GM19025 (cell line): ENCODE data around the gene SLC27A2.
"Not testable (repeated sequence)": the region's sequence is repeated elsewhere in the genome, so short reads cannot be mapped to it uniquely, and the experiment has no call there.

ENCODE experiments used
- ATAC-seq: cut with Tn5 transposase; IDR thresholded peaks from one replicate; pipeline ENCODE4 v1.9.1; 2021; ENCODE audit warnings: mild to moderate bottlenecking, low read depth, moderate library complexity; ENCODE audit not compliant: unreplicated experiment

The SLC27A2 gene

GRCh38 chr15:50188793-50189192 is 6.8 kb downstream of the SLC27A2 start:
- not testable (repeated sequence) for ATAC-seq

GRCh38 chr15:50189633-50190032 is 7.6 kb downstream of the SLC27A2 start:
- ATAC-seq = no peak

- ATAC-seq = no peak
These were observed 8.2 kb downstream of the SLC27A2 start for GRCh38 chr15:50190166-50190570.

- ATAC-seq = no peak
These were observed 8.7 kb downstream of the SLC27A2 start for GRCh38 chr15:50190723-50191122.

- no peak for ATAC-seq
These were observed 10.2 kb downstream of the SLC27A2 start for GRCh38 chr15:50192164-50192563.

- no peak for ATAC-seq
These were observed 11.1 kb downstream of the SLC27A2 start for GRCh38 chr15:50192926-50193620.

- no peak for ATAC-seq
These were observed 20.0 kb downstream of the SLC27A2 start for GRCh38 chr15:50202003-50202402.

GRCh38 chr15:50206020-50206419 is 24.0 kb downstream of the SLC27A2 start:
- no peak for ATAC-seq

GRCh38 chr15:50209809-50210208 is 27.8 kb downstream of the SLC27A2 start:
- ATAC-seq = no peak

GRCh38 chr15:50210462-50211157 is 28.6 kb downstream of the SLC27A2 start:
- no peak for ATAC-seq

GRCh38 chr15:50218291-50218690 is 36.3 kb downstream of the SLC27A2 start:
- no peak for ATAC-seq

GRCh38 chr15:50218691-50219090 is 36.7 kb downstream of the SLC27A2 start:
- no peak for ATAC-seq

- ATAC-seq = no peak
These were observed 37.8 kb downstream of the SLC27A2 start for GRCh38 chr15:50219820-50220219.

GRCh38 chr15:50222181-50222580 is 40.2 kb downstream of the SLC27A2 start:
- ATAC-seq = no peak

- ATAC-seq = no peak
These were observed 42.6 kb downstream of the SLC27A2 start for GRCh38 chr15:50224606-50225005.

GRCh38 chr15:50225057-50225456 is 43.1 kb downstream of the SLC27A2 start:
- no peak for ATAC-seq

- no peak for ATAC-seq
These were observed 43.9 kb downstream of the SLC27A2 start for GRCh38 chr15:50225938-50226337.

- ATAC-seq = no peak
These were observed 45.1 kb downstream of the SLC27A2 start for GRCh38 chr15:50227076-50227475.

- no peak for ATAC-seq
These were observed 46.9 kb downstream of the SLC27A2 start for GRCh38 chr15:50228866-50229265.

- ATAC-seq = no peak
These were observed 47.3 kb downstream of the SLC27A2 start for GRCh38 chr15:50229336-50229735.

GRCh38 chr15:50231761-50232160 is 49.8 kb downstream of the SLC27A2 start:
- ATAC-seq = no peak

GRCh38 chr15:50232791-50233190 is 50.8 kb downstream of the SLC27A2 start:
- no peak for ATAC-seq
